Hepatocyte (in vitro differentiated cells): ENCODE data around the gene COMP. TPM values are rescaled to one million over a fixed set of nuclear protein-coding genes. Genes with fewer than 3 reads are reported as not detected.
A peak's percentile ranks its signal among the peaks of the same experiment; 100 is the strongest.

ENCODE experiments used
- DNase-seq: peaks from one replicate; pipeline ENCODE4 v3.0.0-alpha.2; 2016; ENCODE audit warnings: low spot score
- H2AFZ ChIP-seq: fragments of 200-600 bp; sonication (generic); 2 replicates; pipeline ENCODE4 v1.6.0; 2016; ENCODE audit warnings: antibody characterized with exemption, mild to moderate bottlenecking
- H3K27ac ChIP-seq: fragments of 200-600 bp; sonication (generic); 2 replicates; pipeline ENCODE4 v1.5.1; 2016; ENCODE audit warnings: mild to moderate bottlenecking
- H3K27me3 ChIP-seq: fragments of 200-600 bp; sonication (generic); 2 replicates; pipeline ENCODE4 v1.6.1; 2016
- H3K36me3 ChIP-seq: fragments of 200-600 bp; sonication (generic); replicated peaks from 2 replicates; pipeline ENCODE4 v1.5.1; 2016; ENCODE audit warnings: low read depth; ENCODE audit not compliant: insufficient read depth
- H3K4me1 ChIP-seq: fragments of 200-600 bp; sonication (generic); 2 replicates; pipeline ENCODE4 v1.5.1; 2016; ENCODE audit warnings: mild to moderate bottlenecking, moderate library complexity; ENCODE audit not compliant: insufficient read depth
- H3K4me2 ChIP-seq: fragments of 200-600 bp; sonication (generic); 2 replicates; pipeline ENCODE4 v1.6.0; 2016
- H3K4me3 ChIP-seq: fragments of 200-600 bp; sonication (generic); 2 replicates; pipeline ENCODE4 v1.5.1; 2016; ENCODE audit warnings: mild to moderate bottlenecking
- H3K79me2 ChIP-seq: fragments of 200-600 bp; sonication (generic); 2 replicates; pipeline ENCODE4 v1.6.0; 2017; ENCODE audit warnings: mild to moderate bottlenecking
- H3K9me2 ChIP-seq: fragments of 200-600 bp; sonication (generic); replicated peaks from 2 replicates; pipeline ENCODE4 v1.6.0; 2017; ENCODE audit warnings: mild to moderate bottlenecking; ENCODE audit not compliant: insufficient read depth
- H3K9me3 ChIP-seq: fragments of 200-600 bp; sonication (generic); 2 replicates; pipeline ENCODE4 v1.5.1; 2016; ENCODE audit warnings: low read depth, mild to moderate bottlenecking
- H4K20me1 ChIP-seq: fragments of 200-600 bp; sonication (generic); 2 replicates; pipeline ENCODE4 v1.6.0; 2016; ENCODE audit warnings: mild to moderate bottlenecking; ENCODE audit not compliant: insufficient read depth, poor library complexity, severe bottlenecking
- EZH2 ChIP-seq: fragments of 200-600 bp; sonication (generic); IDR thresholded peaks from 2 replicates; pipeline ENCODE4 v1.6.1; 2016; ENCODE audit warnings: antibody characterized with exemption, mild to moderate bottlenecking, borderline replicate concordance
- EZH2phosphoT487 ChIP-seq: fragments of 200-600 bp; sonication (generic); IDR thresholded peaks from one replicate; pipeline ENCODE4 v1.6.1; 2018; ENCODE audit warnings: antibody characterized with exemption, mild to moderate bottlenecking, low read depth, moderate library complexity; ENCODE audit not compliant: unreplicated experiment, severe bottlenecking
- WGBS: methylation state at CpG from one replicate; pipeline ENCODE4 v1.1.6; 2016; ENCODE audit warnings: low lambda C conversion rate; ENCODE audit errors: missing lambda C conversion rate; 5-methylcytosine and 5-hydroxymethylcytosine counted together
- polyA plus RNA-seq: library from polyadenylated mRNA; unstranded; fragments of >200 nt; fragmentation: Nextera tagmentation; extraction: Ambion mirVana; gene quantifications from 2 replicates; pipeline ENCODE4 v1.2.1, GENCODE V29; 2016
- total RNA-seq: library from RNA; depleted of rRNA; stranded (reverse); fragments of >200 nt; gene quantifications from 2 replicates; pipeline ENCODE4 v1.2.3, GENCODE V29; 2014
- TF ChIP-seq, protein P1 (sequence below): fragments of 200-600 bp; sonication (generic); IDR thresholded peaks from 2 replicates; pipeline ENCODE4 v1.5.1; 2016; ENCODE audit warnings: antibody characterized with exemption, mild to moderate bottlenecking; ENCODE audit not compliant: poor library complexity

The COMP gene
- total and polyA plus RNA-seq, 2 experiments from 2014 or later: 2.8 to 16.3 TPM

GRCh38 chr19:18772620-18773587, 18.2 kb downstream of the COMP start:
- 88% methylated on average over 26 of the region's 27 CpGs for WGBS
- H3K79me2 ChIP-seq: no peaks in the 10 kb centered on the region

GRCh38 chr19:18771328-18772242, 19.5 kb downstream of the COMP start:
- Histone ChIP-seq H2AFZ (no peak overlapping the region), H3K27me3 (no peaks in the 10 kb centered on the region), H4K20me1 (no peaks in the 10 kb centered on the region), H3K4me3 (no peak overlapping the region), H3K36me3 (no peaks in the 10 kb centered on the region), H3K4me1 (no peaks in the 10 kb centered on the region), H3K4me2 (no peak overlapping the region), H3K79me2 (no peaks in the 10 kb centered on the region), H3K9me3 (no peaks in the 10 kb centered on the region), H3K9me2 (no peaks in the 10 kb centered on the region), H3K27ac (no peak overlapping the region)
- 87% methylated on average over 36 of the region's 36 CpGs for WGBS
- TF ChIP-seq, protein P1, sequence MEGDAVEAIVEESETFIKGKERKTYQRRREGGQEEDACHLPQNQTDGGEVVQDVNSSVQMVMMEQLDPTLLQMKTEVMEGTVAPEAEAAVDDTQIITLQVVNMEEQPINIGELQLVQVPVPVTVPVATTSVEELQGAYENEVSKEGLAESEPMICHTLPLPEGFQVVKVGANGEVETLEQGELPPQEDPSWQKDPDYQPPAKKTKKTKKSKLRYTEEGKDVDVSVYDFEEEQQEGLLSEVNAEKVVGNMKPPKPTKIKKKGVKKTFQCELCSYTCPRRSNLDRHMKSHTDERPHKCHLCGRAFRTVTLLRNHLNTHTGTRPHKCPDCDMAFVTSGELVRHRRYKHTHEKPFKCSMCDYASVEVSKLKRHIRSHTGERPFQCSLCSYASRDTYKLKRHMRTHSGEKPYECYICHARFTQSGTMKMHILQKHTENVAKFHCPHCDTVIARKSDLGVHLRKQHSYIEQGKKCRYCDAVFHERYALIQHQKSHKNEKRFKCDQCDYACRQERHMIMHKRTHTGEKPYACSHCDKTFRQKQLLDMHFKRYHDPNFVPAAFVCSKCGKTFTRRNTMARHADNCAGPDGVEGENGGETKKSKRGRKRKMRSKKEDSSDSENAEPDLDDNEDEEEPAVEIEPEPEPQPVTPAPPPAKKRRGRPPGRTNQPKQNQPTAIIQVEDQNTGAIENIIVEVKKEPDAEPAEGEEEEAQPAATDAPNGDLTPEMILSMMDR: peak; percentile 38
- no peak for TF ChIP-seq EZH2
- no peak for TF ChIP-seq EZH2phosphoT487
- no peak for DNase-seq

More at GRCh38 chr19:18772620-18773587, 18.2 kb downstream of the COMP start:
- Histone ChIP-seq H4K20me1 (no peaks in the 10 kb centered on the region), H3K27ac (no peak overlapping the region), H2AFZ (no peak overlapping the region), H3K36me3 (no peaks in the 10 kb centered on the region), H3K9me2 (no peaks in the 10 kb centered on the region), H3K9me3 (no peaks in the 10 kb centered on the region), H3K27me3 (no peaks in the 10 kb centered on the region), H3K4me2 (no peak overlapping the region), H3K4me3 (no peak overlapping the region), H3K4me1 (peaks cover 2% of the 10 kb centered on the region)
- TF ChIP-seq EZH2phosphoT487: no peak
- TF ChIP-seq, protein P1: no peak
- no peak for TF ChIP-seq EZH2
- DNase-seq: no peak

DNA sequence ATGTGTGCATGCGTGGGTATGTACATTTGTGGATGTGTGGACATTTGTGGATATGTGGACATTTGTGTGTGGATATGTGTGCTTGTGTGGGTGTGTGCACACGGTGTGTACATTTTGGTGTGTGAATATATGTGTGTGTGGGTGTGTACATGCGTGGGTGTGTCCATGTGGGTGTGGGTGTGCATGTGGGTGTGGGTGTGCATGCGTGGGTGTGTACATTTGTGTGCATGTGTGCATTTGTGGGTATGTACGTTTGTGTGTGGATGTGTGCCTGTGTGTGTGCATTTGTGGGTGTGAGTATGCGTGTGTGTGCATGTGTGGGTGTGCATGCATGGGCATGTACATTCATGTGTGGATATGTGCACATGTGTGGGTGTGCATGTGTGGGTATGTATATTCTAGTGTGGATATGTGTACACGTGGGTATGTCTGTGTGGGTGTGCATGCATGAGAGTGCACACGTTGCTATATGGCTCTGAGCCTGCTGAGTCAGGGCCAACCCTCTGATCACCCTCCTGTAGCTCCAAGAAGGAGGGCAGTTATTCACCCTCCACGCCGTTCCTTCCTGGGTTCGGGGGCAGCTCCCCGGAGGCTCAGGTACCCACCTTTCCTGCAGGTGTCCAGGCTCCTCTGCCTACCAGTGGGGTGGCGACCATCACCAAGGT, 20.3 kb downstream of the COMP start:
- Histone ChIP-seq H2AFZ (no peak overlapping the region), H3K9me3 (no peaks in the 10 kb centered on the region), H3K9me2 (no peaks in the 10 kb centered on the region), H3K27me3 (no peaks in the 10 kb centered on the region), H3K36me3 (no peaks in the 10 kb centered on the region), H3K79me2 (no peaks in the 10 kb centered on the region), H3K27ac (no peak overlapping the region), H3K4me3 (no peak overlapping the region), H3K4me2 (no peak overlapping the region), H3K4me1 (no peaks in the 10 kb centered on the region), H4K20me1 (no peaks in the 10 kb centered on the region)
- TF ChIP-seq EZH2: no peak
- TF ChIP-seq, protein P1: no peak
- TF ChIP-seq EZH2phosphoT487: no peak
- no peak for DNase-seq
- WGBS: 92% methylated on average over 11 of the region's 13 CpGs
